KOPT-K1 (cell line): ENCODE results near the gene RASGEF1B.

Experiments
- H3K27ac ChIP-seq: fragments of 200-600 bp; sonication (generic); 2 replicates; pipeline ENCODE4 v1.5.1; 2016; ENCODE audit warnings: antibody characterized with exemption, mild to moderate bottlenecking, low read depth, low read length; ENCODE audit not compliant: poor library complexity, severe bottlenecking
- H3K36me3 ChIP-seq: fragments of 200-600 bp; sonication (generic); 2 replicates; pipeline ENCODE4 v1.5.1; 2017; ENCODE audit warnings: antibody characterized with exemption, mild to moderate bottlenecking, low read length, moderate library complexity; ENCODE audit not compliant: insufficient read depth
- H3K9me3 ChIP-seq: fragments of 200-600 bp; sonication (generic); 2 replicates; pipeline ENCODE4 v1.5.1; 2017; ENCODE audit warnings: antibody characterized with exemption, low read length, mild to moderate bottlenecking; ENCODE audit not compliant: insufficient read depth, poor library complexity, severe bottlenecking

RASGEF1B gene

DNA sequence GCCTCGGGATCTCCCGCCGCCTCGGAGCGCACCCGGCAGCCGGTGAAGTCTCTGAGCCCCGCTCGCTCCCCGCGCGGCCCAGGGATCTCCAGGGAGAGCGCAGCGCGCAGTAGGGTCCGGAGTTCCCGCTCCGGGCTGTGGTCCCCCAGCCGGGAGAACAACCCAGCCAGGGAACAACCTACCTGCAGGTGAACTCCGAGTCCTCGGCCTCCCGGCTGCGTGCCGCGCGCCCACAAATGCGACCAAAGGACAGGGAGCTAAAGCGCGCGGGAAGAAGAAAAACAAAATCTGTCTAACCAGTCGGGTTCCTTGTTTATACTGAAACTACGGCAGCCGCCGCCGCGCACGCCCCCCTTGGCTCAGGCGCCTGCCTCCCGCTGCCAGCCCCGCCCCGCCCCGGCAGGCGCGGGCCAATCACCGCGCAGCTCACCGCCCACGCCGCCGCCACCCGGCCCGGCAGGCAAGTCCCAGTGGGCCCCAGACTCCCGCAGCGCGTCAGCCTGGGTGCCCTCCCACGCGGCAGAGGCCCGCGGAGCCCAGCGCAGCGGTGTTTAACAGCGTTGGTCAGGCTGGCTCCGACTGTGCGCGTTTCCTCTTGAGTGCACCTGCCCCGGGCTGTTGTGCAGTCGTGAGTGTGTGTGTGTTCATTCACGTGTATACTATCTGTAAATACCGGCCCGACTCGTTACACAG lies at the start of gene RASGEF1B:
TSS of gene RASGEF1B (minus strand) at position 320 of the 693 bp plus-strand sequence. CDS start 12,399 bp downstream, outside the sequence.
- H3K27ac ChIP-seq: peak within 1 kb of the TSS; percentile 75
- H3K9me3 ChIP-seq: no peaks in the 10 kb centered on the region
- H3K36me3 ChIP-seq: no peaks in the 10 kb centered on the region

DNA sequence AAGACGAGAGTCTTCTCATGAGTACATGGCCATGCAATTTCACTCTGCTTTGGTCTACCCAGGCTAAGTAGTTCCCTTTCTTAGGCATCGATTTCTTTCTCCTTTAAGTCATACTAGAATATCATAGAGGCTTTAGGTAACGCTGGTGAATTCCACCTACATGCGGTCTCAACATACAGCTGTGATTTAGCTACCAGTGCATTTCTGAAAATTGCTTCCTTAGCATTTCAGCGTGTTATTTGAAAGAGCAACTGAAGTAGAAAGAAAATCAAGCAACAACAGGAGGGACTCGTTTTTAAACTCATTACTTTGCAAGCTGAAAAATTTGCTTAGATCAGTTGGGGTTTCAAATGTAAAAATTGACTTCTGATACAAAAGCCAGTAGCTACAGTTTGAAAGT lies 48.1 kb upstream of the RASGEF1B start:
- Histone ChIP-seq H3K36me3 (no peaks in the 10 kb centered on the region), H3K27ac (no peak overlapping the region), H3K9me3 (no peaks in the 10 kb centered on the region)

DNA sequence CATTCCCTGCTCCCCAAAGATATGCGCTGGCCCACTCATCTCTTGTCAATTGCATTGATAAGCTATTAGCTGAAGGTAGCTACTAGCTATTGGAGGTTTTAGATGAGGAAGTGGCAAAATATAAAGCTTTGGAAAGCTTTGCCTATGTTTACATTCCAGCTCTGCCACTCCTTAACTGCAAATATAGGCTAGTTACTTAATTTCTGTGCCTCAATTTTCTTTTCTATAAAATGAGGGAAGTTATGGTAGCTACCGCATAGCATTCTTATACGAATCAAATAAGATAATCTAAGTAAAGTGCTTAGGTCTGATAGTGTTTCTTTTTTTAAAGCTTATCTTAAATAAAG lies 47.7 kb upstream of the RASGEF1B start:
- Histone ChIP-seq H3K36me3 (no peaks in the 10 kb centered on the region), H3K27ac (no peak overlapping the region), H3K9me3 (no peaks in the 10 kb centered on the region)

DNA sequence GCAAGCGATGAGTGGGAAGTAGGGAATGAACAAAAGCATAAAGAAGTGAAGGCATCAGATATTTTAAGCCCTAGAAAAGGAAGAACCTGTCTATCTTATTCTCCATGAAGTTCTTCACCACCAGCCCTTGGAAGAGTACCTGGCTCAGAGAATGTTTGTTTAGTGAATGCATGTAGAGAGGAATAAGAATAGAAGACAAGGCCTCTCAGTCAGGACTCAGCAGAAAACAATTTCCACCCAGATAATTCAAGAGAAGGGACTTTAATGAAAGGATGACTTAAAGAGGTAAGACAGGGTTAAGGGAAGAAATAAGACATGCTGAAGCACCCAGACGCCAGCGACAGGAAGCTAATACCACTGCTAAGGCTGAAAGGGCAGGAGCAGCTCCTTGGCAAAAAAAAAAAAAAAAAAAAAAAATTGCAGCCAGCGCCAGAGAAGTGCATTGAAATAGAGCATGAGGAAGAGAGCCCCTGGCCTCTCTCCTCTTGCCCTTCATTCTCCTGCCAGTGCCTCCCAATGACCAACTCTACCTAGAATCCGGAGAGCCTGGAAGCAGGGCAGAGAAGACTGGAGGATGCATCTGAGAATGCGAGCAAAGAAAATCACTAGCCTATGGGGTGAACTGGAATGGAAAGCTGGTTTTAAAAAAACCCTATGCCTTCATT lies 47.2 kb upstream of the RASGEF1B start:
- Histone ChIP-seq H3K36me3 (no peaks in the 10 kb centered on the region), H3K9me3 (no peaks in the 10 kb centered on the region), H3K27ac (no peak overlapping the region)

DNA sequence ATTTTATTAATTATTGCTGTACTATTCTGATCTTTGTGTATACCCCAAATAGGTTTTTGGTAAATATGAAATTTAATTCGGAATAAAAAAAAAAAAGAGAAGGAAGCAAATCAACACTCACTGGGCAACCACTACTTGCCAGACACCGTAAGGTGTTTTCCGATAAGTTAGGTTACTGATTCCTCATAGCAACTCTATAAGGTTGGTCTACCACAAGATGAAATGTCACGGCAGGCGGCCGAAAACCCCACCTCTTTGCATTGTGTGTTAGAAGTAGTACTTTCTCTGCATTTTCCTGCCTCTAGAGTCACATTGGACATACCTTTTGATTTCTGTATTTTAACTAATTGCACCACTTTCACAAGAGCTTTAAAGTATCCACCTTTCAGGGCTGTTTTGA lies 44.5 kb upstream of the RASGEF1B start:
- Histone ChIP-seq H3K9me3 (no peaks in the 10 kb centered on the region), H3K27ac (no peak overlapping the region), H3K36me3 (no peaks in the 10 kb centered on the region)

DNA sequence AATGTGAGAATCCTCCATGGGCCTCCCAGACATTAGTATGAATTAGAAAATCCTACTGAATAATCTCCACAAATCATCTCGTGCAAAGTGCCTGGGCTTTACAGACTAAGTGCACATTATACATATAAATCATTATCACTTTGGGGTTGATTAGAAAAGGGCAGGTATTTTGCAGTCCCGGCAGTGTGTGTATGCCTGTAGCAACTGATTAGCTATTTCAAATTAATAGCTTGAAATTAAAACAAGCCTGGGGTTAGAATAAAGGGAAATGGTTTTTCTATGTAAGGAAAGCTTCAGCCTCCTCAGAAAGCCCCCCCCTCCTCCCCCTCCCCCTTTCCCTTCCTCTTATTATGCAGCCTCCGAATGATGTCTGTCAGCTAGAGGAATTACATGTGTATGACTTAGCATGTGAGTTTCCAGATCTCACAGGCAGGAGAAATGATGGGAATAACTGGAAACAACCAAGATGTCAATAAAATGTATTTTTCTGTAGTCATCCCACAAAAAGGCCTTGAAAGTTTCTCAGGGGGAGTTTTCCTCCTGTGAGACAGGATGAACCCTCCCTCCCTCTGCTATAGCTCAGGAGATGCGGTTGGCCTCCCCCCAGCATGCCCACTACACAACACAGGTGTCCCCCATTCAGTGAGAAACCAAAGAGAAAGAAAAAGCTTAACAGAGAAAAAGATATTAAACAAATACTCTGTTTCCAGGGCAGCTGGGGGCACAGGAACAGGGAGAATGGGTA lies 41.2 kb upstream of the RASGEF1B start:
- H3K9me3 ChIP-seq: no peaks in the 10 kb centered on the region
- no peaks in the 10 kb centered on the region for H3K36me3 ChIP-seq
- H3K27ac ChIP-seq: peak overlapping the region; percentile 46

DNA sequence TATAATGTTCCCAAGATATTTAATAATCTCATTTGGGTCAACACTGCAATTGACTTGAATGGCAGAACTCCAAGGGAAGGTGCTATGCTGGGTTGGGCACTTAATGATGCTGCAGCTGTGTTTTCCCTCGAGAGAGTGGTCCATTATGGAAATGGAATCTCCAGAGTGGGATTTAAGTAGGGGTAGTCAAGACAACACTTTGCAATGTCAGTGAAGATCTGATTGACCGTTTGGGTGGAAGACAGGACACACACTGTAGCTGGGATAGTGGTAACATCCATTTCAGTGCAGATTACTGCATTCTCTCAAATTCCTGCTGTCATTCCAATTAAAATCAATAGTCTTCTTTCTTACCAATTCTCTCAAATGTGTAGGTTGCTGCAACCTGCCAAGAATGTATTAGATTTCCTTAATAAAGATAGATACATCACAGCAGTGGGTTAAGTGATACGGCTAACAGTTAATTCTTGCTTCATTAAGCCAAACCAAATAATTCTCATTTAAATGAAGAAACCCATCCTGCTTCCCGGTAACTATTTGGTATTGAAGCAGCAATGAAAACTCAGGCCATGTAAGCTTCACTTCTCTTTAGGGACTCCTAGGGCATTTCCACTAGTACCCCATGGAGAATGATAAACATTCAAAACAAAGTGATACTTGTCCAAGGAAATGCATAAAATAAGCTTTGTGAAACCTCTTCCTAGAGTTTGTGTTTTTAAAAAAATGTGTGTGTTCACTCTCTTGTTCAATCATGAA lies 40.5 kb upstream of the RASGEF1B start:
- Histone ChIP-seq H3K36me3 (no peaks in the 10 kb centered on the region), H3K27ac (peak overlapping the region; percentile 46)

DNA sequence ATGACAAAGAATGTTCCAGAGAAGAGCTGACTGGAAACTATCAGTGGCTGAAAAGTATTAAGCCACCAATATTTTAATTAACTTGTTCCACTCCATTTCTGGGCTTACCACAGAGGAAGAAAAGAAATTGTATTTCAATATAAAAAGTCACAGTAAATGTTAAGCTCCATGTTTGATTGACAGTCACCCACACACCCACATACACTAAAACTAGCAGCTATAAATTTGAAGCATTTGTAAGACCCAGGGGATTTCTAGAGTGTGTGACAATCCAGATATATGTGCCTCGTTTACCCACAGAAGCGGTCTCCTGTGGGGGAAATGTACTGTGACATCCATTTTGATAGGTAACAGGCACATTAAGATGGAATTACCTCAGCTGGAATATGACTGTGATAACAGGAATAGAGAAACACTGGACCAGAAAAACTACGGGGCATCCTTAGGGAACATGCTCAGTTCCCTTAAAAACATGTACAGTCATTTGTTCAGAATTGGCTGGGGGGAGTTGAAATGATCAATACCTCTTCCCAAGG lies 39.0 kb upstream of the RASGEF1B start:
- Histone ChIP-seq H3K36me3 (no peaks in the 10 kb centered on the region), H3K27ac (no peak overlapping the region), H3K9me3 (no peaks in the 10 kb centered on the region)

More for the DNA sequence above, 40.5 kb upstream of the RASGEF1B start:
- H3K9me3 ChIP-seq: no peaks in the 10 kb centered on the region

DNA sequence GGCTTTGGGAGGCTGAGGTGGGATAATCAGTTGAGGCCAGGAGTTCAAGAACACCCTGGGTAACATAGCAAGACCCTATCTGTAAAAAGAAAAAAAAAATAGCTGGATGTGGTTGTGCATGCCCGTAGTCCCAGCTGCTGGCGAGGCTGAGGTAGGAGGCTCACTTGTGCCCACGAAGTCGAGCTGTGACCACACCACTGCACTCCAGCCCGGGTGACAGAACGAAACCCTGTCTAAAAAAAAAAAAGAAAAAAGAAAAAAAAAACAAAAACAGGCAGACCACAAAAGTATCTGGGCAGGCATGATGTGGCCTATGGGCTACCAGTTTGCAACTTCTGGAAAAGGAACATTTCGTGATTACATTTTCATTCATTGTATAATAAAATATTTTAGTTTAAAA lies 38.1 kb upstream of the RASGEF1B start:
- no peaks in the 10 kb centered on the region for H3K36me3 ChIP-seq
- H3K27ac ChIP-seq: no peak overlapping the region
- no peaks in the 10 kb centered on the region for H3K9me3 ChIP-seq

DNA sequence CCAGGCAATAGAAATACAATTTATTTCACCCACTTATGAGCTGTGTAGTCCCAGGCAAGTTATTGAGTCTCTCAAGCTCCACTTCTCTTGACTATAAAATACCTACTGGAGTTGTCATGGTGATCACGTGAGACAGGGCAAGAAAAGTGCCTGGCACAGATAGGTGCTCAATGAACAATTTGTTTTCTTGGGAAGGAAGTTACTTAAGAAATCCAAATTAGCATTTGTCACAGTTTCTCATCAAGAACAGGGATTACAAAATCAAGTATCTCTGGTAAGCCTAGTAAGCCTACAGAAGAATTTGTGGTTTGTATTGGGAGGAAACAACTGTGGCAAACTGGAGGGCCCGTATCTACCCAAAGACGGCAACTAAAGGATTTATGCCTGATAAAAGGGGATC lies 37.5 kb upstream of the RASGEF1B start:
- H3K27ac ChIP-seq: no peak overlapping the region
- H3K36me3 ChIP-seq: no peaks in the 10 kb centered on the region
- H3K9me3 ChIP-seq: no peaks in the 10 kb centered on the region

DNA sequence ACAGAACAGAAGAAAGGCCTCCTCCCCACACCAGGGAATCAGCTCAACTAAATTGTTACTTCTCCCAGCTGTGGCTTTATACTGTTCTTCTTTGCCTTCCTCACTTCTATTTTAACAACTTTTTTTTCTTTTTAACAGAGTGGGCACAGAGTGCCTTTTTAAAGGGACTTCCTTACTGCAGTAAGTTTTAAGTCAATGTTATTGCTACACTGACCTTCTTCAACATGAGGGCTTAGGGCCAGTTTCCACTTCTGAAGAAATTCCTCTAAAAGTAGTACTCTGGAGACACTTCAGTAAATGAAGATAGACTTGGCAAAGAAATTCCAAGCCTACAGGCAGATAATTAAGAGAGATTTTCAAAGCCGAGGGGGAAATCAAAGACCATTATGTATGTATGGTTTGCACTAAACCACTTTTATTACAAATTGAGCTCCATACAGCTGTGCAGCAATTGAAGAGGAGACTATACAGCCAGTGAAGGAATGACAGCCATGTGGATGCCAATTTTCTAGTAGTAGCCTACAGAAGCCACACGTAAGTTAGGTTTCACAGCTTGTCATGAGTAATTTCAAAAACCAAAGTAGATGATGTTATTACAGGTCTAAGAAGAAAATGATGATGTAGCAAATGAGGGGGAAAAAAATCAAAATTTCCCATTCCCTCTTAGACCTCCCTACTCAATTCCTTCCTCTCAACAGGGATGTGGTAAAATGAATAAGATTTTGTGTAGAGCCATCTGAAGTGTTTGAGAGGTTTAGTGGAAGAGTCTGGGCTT lies 36.9 kb upstream of the RASGEF1B start:
- Histone ChIP-seq H3K36me3 (no peaks in the 10 kb centered on the region), H3K9me3 (no peaks in the 10 kb centered on the region), H3K27ac (no peak overlapping the region)

DNA sequence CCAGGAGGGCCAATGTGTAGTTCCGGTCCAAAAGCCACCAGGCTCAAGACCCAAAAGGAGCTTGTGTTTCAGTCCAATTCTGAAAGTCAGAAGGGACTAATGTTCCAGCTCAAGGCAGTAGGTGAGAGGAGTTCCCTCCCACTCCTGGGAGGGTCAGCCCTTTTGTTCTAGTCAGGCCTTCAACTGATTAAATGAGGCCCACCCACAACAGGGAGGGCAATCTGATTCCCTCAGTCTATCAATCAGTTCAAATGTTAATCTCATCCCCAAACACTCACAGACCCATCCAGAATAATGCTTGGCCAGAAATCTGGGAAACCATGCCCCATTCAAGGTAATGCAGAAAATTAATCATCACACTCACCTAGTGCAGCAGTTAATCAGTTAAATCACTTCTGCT lies 35.8 kb upstream of the RASGEF1B start:
- H3K9me3 ChIP-seq: no peaks in the 10 kb centered on the region
- H3K36me3 ChIP-seq: no peaks in the 10 kb centered on the region
- H3K27ac ChIP-seq: no peak overlapping the region

DNA sequence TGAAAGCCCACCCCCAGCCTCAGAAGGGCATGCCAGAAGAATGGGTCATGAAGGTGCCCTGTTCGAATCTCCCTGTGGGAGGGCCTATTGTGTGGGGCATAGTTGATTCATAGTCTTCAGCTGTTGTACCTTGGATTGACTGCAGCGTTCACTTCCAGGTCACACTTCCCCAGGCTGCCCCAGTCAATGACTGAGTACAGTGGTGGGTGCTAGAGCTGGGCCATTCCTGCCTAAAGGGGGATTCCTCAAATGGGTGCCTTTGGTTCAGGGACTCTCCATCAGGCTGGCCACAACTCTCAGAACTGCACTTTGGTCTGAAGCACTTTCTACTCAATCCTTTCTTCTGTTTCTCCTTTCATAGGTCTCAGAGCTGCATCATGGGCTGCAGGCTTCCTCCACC lies 35.0 kb upstream of the RASGEF1B start:
- H3K27ac ChIP-seq: peak overlapping the region; percentile 83
- no peaks in the 10 kb centered on the region for H3K9me3 ChIP-seq
- H3K36me3 ChIP-seq: no peaks in the 10 kb centered on the region

DNA sequence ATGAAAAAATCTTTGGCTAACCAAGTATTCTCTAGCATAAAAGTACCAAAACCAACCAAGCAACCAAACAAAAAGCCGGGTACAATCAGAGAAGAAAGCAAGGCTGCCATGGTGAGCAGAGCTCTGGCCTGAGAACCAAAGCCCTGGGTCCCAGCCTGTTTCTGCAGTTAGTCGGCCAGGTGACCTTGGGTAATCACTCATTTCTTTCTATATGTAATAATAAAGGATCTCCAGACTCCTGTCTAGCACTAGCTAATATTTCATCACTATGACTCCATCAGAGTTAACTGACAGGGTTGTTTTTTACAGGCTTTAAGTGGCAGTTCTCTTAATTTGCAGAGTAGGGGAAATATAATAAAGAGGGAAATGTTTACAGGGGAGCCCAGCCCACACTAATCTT lies 34.0 kb upstream of the RASGEF1B start:
- H3K9me3 ChIP-seq: no peaks in the 10 kb centered on the region
- H3K27ac ChIP-seq: peak overlapping the region; percentile 83
- no peaks in the 10 kb centered on the region for H3K36me3 ChIP-seq
